GM18858 (cell line): ENCODE data around the gene AQP12A.

Experiments
- ATAC-seq: cut with Tn5 transposase; IDR thresholded peaks from one replicate; pipeline ENCODE4 v1.9.1; 2021; ENCODE audit not compliant: unreplicated experiment

Gene AQP12A

DNA sequence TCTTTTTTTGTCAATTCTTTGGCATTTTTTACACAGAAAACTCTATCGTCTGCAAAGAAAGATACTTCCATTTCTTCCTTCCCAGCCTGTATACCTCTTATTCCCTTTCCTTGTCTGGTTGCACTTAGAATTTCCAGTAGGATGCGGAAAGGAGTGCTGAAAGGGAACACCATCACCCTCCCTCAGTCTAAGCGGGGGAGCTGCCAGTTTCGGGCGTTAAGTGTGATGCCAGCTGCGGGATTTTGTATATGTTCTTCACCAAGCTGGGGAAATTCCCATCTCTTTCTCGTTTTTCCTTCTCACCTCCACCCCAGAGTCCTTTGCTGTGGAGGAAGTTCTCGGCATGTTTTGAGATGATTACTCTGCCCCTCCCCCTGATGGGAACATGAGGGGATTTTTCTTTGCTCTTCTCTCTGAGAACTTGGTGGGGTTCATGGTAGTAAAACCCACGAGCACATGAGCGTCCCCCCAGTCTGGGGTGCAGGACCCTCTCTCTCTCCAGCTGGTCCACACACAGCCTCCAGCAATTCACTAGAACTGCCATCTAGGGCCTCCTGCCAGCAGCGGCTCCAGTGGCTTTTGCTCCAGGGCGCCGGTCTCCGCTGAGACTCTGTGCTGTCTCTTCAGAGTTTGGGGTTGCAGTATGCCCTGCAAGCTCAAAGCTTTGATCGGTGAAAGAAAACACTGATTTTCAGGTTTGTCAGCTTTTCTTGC lies 15.5 kb downstream of the AQP12A start:
- ATAC-seq, result no peak

GRCh38 chr2:240707821-240708220 lies 16.2 kb downstream of the AQP12A start:
- no peak for ATAC-seq

GRCh38 chr2:240708457-240708856 lies 16.8 kb downstream of the AQP12A start:
- ATAC-seq, result no peak

DNA sequence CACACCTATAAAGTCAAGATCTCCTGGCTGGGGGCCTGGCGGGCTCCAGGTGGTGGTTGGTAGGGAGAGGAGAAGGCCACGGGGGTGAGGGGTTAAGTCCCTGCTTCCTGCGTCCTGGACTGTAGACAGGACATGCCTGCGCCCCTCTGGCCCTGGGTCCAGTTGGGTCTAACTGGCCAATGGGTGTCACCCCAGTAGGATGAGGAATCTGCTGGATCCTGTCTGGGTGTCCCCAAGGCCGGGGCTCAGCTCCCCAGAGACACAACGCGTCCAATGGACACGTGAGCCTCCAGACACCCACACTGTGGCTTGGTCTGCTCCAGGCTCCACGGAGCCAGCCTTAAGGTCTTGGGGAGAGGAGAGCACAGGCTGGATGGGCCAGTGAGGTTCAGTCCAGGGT lies 19.6 kb downstream of the AQP12A start:
- no peak for ATAC-seq

GRCh38 chr2:240711701-240712100 lies 20.0 kb downstream of the AQP12A start:
- ATAC-seq, result no peak

- no peak for ATAC-seq
These were observed 20.5 kb downstream of the AQP12A start for GRCh38 chr2:240712121-240712520.

GRCh38 chr2:240713071-240713927 lies 21.6 kb downstream of the AQP12A start:
- ATAC-seq, result no peak

GRCh38 chr2:240713928-240714746 lies 22.5 kb downstream of the AQP12A start:
- ATAC-seq, result no peak

DNA sequence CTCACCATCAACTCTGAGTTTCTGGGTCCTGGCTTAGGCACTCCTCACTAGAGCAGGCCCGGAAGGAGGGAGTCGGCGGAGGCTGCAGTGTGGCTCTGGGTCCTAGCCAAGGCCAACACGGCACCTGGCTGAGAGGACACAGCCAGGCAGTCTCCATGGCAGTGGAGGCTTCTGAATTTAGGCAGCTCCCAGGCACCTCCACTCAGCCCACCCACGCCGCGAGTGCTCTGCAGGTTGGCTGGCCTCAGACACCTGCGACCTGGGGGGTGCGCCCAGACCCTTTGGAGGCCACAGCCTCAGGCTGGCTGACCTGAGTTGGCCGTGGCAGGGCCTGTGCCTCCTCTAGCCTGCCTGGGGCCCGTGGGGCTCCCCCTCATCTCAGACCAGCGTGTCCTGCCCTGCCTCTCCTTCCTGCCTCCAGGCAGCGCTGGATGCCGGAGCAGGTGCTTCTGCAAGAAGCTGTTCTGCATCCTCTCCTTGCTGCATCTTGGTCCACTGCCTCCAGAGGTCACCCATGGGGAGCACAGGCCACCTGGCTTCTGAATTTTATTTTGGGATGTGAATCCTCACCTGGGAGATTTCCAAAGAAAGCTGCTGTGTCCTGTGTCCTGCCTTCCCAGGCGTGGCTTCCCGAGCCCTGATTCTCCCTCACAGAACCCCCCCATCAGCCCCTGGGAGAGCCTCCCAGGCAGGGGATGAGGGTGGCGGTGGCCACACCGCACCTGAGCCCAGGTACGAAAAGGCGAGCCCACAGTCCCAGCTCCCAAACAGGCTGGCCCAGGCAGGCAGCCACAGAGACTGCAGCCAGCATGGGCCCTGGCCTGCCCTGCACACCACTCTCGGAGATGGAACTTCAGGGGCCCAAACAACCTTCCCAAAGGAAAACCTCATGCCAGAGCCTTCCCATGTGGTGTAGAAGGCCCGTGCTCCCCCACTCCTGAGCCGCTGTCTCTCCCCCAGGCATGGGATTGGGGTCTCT lies 23.4 kb downstream of the AQP12A start:
- no peak for ATAC-seq

DNA sequence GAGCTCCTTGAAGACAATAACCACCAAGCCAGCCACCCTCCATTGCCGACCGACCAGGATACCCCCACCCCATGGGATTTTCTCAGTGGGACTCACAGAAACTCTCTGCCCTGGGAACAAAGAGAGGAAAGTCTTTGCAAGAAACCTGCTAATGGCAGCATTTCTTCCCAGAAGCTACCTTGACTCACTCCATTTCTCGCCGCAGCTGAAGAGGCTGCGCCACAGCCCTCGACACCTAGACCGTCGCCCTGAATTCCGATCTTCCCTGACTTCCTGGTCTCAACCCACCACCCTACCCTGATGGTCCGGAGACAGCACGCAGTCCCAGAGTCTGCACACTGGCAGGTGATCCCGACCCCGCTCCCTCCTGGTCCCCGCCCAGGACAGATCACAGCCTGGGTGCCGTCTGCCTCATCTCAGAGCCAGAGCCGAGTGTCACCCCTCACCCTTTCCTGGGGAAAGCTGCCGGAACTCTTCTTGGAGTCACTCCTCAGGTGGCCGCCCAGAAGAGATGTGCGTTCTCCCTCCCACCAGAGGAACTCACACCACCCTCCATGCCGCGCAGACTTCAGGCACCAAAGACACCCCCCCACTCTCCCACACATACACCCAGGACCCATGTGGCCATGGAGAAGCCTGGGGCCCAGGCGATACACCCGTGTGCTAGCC lies 24.6 kb downstream of the AQP12A start:
- no peak for ATAC-seq

DNA sequence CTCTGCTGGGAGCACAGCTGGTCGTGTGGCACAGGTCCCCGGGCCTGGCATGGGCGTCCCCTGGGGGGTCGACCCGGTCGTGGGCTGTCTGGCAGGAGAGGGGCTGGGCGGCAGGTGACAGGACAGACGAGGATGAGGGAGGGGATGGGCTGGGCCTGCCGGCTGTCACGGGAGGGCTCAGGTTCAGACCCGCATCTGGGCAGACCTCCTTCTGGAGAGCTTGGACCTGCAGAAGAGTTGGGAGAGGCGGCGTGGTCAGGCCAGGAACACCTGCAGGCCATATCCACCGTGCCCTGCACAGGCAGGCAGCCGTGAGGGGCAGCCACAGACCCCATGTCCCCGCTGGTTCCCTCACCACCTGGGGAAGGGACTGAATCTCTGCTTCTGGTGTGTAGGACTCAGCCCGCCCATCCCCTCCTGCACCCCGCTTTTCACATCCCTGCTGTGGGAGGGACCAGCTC lies 25.5 kb downstream of the AQP12A start:
- ATAC-seq, result no peak

DNA sequence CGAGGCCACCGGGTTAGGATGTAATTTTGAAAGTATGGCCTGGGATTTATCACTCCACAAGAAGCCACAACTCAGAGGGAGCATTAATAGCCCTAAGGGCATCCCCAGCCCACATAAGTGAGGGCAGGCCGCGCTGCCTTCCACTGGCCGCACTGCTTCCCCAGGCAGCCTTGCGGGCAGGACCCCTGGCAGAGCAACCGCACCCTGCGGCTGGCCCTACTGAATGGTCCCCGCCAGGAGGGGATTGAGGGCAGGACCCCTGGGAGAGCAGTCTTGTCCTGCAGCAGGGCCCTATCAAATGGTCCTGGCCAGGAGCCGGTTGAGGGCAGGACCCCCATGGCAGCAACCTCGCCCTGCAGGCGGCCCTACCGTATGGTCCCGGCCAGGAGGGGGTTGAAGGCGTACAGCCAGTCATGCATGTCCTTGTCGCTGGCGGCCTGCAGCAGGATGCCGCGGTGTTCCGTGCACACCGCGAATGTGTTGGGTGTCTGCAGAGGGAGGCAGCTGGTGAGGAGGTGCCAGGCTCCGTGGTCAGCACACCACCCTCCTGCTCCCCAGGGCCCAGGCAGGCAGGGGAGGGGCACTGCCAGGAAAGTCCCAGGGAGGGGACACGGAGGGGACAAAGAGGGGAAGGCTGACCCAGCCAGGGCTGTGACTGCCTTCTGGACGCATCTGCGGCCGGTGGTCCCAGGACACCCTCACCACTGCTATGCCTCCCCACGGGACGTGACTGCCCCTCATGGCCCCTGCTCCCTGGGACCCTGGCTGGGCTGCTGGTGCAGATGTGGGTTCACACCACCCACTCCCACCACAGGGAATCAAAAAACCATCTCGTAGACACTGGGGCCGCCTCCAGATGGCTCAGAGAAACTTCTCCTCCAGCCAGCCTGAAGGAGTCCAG lies 26.3 kb downstream of the AQP12A start:
- no peak for ATAC-seq

DNA sequence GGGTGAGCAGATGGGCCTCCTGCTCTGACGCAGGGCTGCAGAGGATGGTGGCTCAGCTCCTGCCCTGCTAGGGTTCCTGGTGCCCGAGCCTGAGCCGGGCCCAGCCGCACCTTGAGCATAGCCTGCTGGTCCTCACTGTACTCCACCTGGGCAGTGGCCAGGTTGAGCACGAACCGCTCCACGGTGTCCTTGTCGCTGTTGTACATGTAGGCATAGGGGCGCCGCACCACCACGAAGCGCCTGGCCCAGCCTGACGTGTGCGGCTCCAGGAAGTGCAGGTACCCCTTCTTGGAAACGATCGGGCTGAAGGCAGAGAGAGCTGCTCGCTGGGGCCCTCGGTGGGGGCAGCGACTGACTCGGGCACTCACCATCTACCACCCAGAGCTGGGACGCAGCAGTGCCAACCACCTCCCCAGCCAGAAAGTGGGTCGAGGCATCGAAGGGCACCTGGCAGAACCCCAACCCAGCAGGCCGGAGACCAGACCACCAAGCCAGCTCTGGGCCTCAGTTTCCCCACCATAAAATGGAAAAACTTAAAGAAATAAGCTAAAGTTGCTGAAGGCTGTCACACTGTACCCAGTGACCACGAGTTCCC lies 27.3 kb downstream of the AQP12A start:
- no peak for ATAC-seq

DNA sequence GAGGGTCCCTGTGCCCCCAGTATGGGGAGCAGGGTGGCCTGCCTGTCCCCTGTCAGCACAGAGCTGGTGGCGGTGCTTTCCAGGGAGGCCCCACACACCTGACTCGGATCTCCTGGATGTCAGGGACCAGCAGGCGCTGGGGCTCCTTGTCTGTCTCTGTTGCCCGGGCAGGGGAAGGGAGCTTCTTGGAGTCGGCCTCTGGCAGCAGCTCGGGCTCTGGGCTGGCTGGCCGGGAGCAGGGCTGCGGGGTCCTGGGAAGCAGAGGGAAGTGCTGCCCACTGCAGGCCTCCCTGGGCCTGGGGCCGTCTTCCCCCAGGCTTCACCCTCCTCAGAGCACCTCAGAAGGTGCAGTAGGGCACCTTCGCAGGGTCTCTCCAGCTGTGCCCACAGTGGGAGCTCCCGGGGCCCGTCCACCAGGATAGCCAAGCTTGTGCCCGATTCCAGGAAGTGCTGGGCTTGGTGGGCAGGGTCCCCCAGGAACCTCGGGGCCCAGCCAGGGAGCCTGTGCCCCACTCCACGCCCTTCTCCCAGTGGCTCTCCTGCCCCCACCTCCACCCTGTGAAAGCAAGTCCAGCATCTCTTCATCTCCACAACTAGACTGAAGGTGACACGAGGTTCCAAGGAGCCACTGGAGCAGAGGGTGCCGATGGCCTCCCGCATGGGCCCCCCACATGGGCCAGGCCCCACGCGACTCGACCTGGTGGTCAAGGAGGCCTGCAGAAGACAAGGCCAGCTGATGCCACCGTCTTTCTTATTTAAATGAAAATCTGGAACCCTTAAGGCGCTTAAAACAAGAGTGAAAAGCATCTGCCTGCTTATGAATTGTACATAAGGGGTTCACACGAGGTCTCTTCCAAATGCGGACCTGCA lies 28.2 kb downstream of the AQP12A start:
- no peak for ATAC-seq

- ATAC-seq, result no peak
These were observed 29.3 kb downstream of the AQP12A start for GRCh38 chr2:240720686-240721595.

- ATAC-seq, result no peak
These were observed 30.0 kb downstream of the AQP12A start for GRCh38 chr2:240721596-240722180.
